Measurements from ENCODE around the gene CASK. TPM values are rescaled to one million over a fixed set of nuclear protein-coding genes. Genes with fewer than 3 reads are reported as not detected.
A peak's percentile ranks its signal among the peaks of the same experiment; 100 is the strongest.

The CASK gene
- total RNA-seq, 1 experiment from 2014 or later: 14.1 TPM

- peak; percentile 44 for DNase-seq (ENCODE audit: low read depth)
Measured at GRCh38 chrX:41559235-41560052, 363.9 kb downstream of the CASK start.

GRCh38 chrX:41558531-41558930 is 364.8 kb downstream of the CASK start:
- peak; percentile 6 for DNase-seq (ENCODE audit: low read depth)

- DNase-seq (ENCODE audit: low read depth): no peak
Measured at GRCh38 chrX:41556958-41557357, 366.4 kb downstream of the CASK start.

- DNase-seq (ENCODE audit: low read depth): peak; percentile 3
Measured at GRCh38 chrX:41553688-41554087, 369.7 kb downstream of the CASK start.

- no peak for DNase-seq (ENCODE audit: low read depth)
Measured at GRCh38 chrX:41548411-41548810, 374.9 kb downstream of the CASK start.

- DNase-seq (ENCODE audit: low read depth): no peak
Measured at GRCh38 chrX:41543668-41544067, 379.7 kb downstream of the CASK start.

- DNase-seq (ENCODE audit: low read depth): no peak
Measured at GRCh38 chrX:41543025-41543424, 380.3 kb downstream of the CASK start.

- no peak for DNase-seq (ENCODE audit: low read depth)
Measured at GRCh38 chrX:41542536-41542935, 380.8 kb downstream of the CASK start.

GRCh38 chrX:41542135-41542534 is 381.2 kb downstream of the CASK start:
- peak; percentile 9 for DNase-seq (ENCODE audit: low read depth)

- no peak for DNase-seq (ENCODE audit: low read depth)
Measured at GRCh38 chrX:41541386-41541785, 382.0 kb downstream of the CASK start.

GRCh38 chrX:41538707-41539106 is 384.6 kb downstream of the CASK start:
- DNase-seq (ENCODE audit: low read depth): no peak

- DNase-seq (ENCODE audit: low read depth): no peak
Measured at GRCh38 chrX:41530085-41530484, 393.3 kb downstream of the CASK start.

GRCh38 chrX:41529221-41529620 is 394.1 kb downstream of the CASK start:
- DNase-seq (ENCODE audit: low read depth): no peak

- no peak for DNase-seq (ENCODE audit: low read depth)
Measured at GRCh38 chrX:41528784-41529183, 394.6 kb downstream of the CASK start.

GRCh38 chrX:41526925-41527324 is 396.4 kb downstream of the CASK start:
- peak; percentile 24 for DNase-seq (ENCODE audit: low read depth)

GRCh38 chrX:41526271-41526670 is 397.1 kb downstream of the CASK start:
- DNase-seq (ENCODE audit: low read depth): no peak

GRCh38 chrX:41522671-41523070 is 400.7 kb downstream of the CASK start:
- no peak for DNase-seq (ENCODE audit: low read depth)

- no peak for DNase-seq (ENCODE audit: low read depth)
Measured at GRCh38 chrX:41522081-41522480, 401.3 kb downstream of the CASK start.

GRCh38 chrX:41519468-41519867 is 403.9 kb downstream of the CASK start:
- no peak for DNase-seq (ENCODE audit: low read depth)

- peak; percentile 2 for DNase-seq (ENCODE audit: low read depth)
Measured at GRCh38 chrX:41518841-41519220, 404.5 kb downstream of the CASK start.

- no peak for DNase-seq (ENCODE audit: low read depth)
Measured at GRCh38 chrX:41518127-41518840, 405.1 kb downstream of the CASK start.

- no peak for DNase-seq (ENCODE audit: low read depth)
Measured at GRCh38 chrX:41516999-41517765, 406.2 kb downstream of the CASK start.
